ENCODE measurements around the gene C1orf35.

C1orf35 gene

GRCh38 chr1:228071839-228072657 is 31.1 kb downstream of the C1orf35 start:
- in situ Hi-C loops (cut with HindIII; ENCODE audit: low pct_ligation_motif_present, low pct_unique_long_range_greater_than_20kb, low sequenced_read_pairs) = no loop called here
- no peak for DNase-seq

- in situ Hi-C loops (cut with HindIII; ENCODE audit: low pct_ligation_motif_present, low pct_unique_long_range_greater_than_20kb, low sequenced_read_pairs) = no loop called here
- no peak for DNase-seq
Observed at GRCh38 chr1:228070851-228071250, 32.3 kb downstream of the C1orf35 start.

GRCh38 chr1:228070173-228070572 is 33.0 kb downstream of the C1orf35 start:
- no peak for DNase-seq
- in situ Hi-C loops (cut with HindIII; ENCODE audit: low pct_ligation_motif_present, low pct_unique_long_range_greater_than_20kb, low sequenced_read_pairs) = no loop called here

GRCh38 chr1:228068359-228068758 is 34.8 kb downstream of the C1orf35 start:
- DNase-seq = no peak
- in situ Hi-C loops (cut with HindIII; ENCODE audit: low pct_ligation_motif_present, low pct_unique_long_range_greater_than_20kb, low sequenced_read_pairs) = no loop called here

- DNase-seq = no peak
- in situ Hi-C loops (cut with HindIII; ENCODE audit: low pct_ligation_motif_present, low pct_unique_long_range_greater_than_20kb, low sequenced_read_pairs) = no loop called here
Observed at GRCh38 chr1:228066891-228067654, 36.1 kb downstream of the C1orf35 start.

- in situ Hi-C loops (cut with HindIII; ENCODE audit: low pct_ligation_motif_present, low pct_unique_long_range_greater_than_20kb, low sequenced_read_pairs) = no loop called here
- no peak for DNase-seq
Observed at GRCh38 chr1:228066416-228066815, 36.7 kb downstream of the C1orf35 start.

GRCh38 chr1:228065543-228066347 is 37.4 kb downstream of the C1orf35 start:
- in situ Hi-C loops (cut with HindIII; ENCODE audit: low pct_ligation_motif_present, low pct_unique_long_range_greater_than_20kb, low sequenced_read_pairs) = no loop called here
- DNase-seq = no peak

GRCh38 chr1:228064741-228065542 is 38.2 kb downstream of the C1orf35 start:
- DNase-seq = no peak
- in situ Hi-C loops (cut with HindIII; ENCODE audit: low pct_ligation_motif_present, low pct_unique_long_range_greater_than_20kb, low sequenced_read_pairs) = no loop called here

- no peak for DNase-seq
- in situ Hi-C loops (cut with HindIII; ENCODE audit: low pct_ligation_motif_present, low pct_unique_long_range_greater_than_20kb, low sequenced_read_pairs) = no loop called here
Observed at GRCh38 chr1:228064296-228064695, 38.8 kb downstream of the C1orf35 start.

- no peak for DNase-seq
- in situ Hi-C loops (cut with HindIII; ENCODE audit: low pct_ligation_motif_present, low pct_unique_long_range_greater_than_20kb, low sequenced_read_pairs) = no loop called here
Observed at GRCh38 chr1:228063251-228064191, 39.6 kb downstream of the C1orf35 start.

- in situ Hi-C loops (cut with HindIII; ENCODE audit: low pct_ligation_motif_present, low pct_unique_long_range_greater_than_20kb, low sequenced_read_pairs) = no loop called here
- DNase-seq = no peak
Observed at GRCh38 chr1:228062812-228063211, 40.3 kb downstream of the C1orf35 start.

GRCh38 chr1:228062085-228062791 is 40.9 kb downstream of the C1orf35 start:
- DNase-seq = no peak
- in situ Hi-C loops (cut with HindIII; ENCODE audit: low pct_ligation_motif_present, low pct_unique_long_range_greater_than_20kb, low sequenced_read_pairs) = no loop called here

GRCh38 chr1:228061411-228062084 is 41.6 kb downstream of the C1orf35 start:
- in situ Hi-C loops (cut with HindIII; ENCODE audit: low pct_ligation_motif_present, low pct_unique_long_range_greater_than_20kb, low sequenced_read_pairs) = no loop called here
- DNase-seq = no peak

GRCh38 chr1:228060458-228061190 is 42.5 kb downstream of the C1orf35 start:
- DNase-seq = no peak
- in situ Hi-C loops (cut with HindIII; ENCODE audit: low pct_ligation_motif_present, low pct_unique_long_range_greater_than_20kb, low sequenced_read_pairs) = no loop called here

- in situ Hi-C loops (cut with HindIII; ENCODE audit: low pct_ligation_motif_present, low pct_unique_long_range_greater_than_20kb, low sequenced_read_pairs) = no loop called here
- peak; percentile 49 for DNase-seq
Observed at GRCh38 chr1:228059634-228060457, 43.3 kb downstream of the C1orf35 start.
